Stimulated activated CD4-positive, alpha-beta T cell treated with anti-CD3 and anti-CD28 coated beads, Interleukin-15, amount 100 ng/mL, for 48 hours (primary cell): ENCODE data around the gene BRCA1.
"Not testable (repeated sequence)": the region's sequence is repeated elsewhere in the genome, so short reads cannot be mapped to it uniquely, and the experiment has no call there.

ENCODE experiments used
- DNase-seq, 2 donors: peaks; one replicate each; pipeline ENCODE4 v3.0.0-alpha.2; 2020; ENCODE audit warnings: low read depth in 2 of 2

Gene BRCA1

DNA sequence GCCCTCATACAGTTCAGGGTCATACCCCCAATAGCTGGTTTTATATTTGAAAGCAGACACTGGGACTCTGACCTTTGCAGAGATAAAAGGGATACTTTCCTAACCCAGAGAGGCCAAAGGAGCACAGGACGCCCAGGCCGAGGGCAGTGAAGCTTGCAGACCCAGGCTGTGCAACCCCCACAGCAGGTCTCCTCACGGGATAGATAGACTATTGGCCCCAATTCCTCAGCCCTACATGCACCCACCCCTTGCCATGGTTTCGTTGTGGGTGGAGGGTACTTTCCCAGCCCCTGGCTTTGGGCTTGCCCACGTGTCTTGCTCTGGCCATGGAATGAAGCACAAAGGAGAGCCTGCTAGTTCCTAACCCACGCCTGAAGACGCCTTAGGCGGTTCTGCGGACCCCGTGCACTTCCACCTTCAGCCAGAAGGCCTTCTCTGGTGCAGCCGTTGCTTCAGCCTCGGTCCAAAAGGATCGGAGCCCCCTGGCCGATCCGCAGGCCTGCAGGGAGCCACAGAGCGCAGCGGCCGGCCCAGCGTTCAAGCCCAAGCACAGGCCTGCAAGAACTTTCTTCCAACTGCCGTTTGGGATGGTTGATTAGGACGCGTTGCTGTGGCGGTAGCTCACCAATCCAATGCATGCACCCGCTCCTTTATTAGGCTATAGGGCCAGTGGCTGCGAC is 9.8 kb upstream of the BRCA1 start:
- DNase-seq: no peak

DNA sequence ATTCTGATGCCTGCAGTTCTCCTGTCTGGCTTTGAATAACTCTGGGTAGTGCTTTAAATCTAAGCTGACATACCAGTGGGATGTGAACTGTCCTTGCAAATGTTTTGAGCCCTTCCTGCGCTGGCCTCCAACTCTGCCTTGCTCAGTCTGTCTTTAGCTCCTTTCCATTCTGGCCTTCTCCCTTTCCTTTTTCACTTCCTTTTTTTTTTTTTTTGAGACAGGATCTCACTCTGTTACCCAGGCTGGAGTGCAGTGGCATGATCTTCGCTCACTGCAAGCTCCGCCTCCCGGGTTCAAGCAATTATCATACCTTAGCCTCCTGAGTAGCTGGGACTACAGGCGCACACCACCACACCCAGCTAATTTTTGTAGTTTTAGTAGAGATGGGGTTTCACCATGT is 8.3 kb upstream of the BRCA1 start:
- not testable (repeated sequence) for DNase-seq

DNA sequence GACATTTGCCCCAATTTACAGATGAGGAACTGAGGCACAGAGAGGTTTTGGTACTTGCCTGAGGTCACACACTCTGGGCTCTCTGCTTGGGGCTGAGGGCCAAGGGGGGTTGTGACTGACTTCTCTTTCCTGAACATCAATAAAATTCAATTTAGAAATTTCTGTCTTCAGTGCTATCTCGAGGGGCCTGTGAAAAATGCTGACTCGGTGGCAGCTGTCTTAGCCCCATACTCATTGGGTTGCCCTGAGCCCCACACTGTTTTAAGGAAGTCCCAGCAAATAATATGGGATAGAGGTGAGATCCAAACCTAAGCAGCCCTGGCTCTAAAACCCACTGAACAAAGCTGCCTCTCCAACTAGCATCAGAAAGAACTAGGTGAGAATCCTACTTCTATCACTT is 7.0 kb upstream of the BRCA1 start:
- no peak for DNase-seq

DNA sequence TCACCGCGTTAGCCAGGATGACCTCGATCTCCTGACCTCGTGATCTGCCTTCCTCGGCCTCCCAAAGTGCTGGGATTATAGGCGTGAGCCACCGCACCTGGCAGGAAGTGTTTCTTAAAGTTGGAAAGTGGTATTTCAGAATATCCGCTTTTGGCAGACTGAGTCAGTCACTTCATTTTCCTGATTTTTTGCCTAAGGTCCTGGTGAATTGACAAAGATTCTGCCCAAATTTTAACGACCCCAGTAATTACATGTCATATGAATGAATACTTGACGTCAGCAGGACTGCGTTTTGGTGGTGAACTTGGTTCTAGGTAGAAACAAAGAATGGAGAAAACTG is 4.5 kb upstream of the BRCA1 start:
- DNase-seq: no peak

DNA sequence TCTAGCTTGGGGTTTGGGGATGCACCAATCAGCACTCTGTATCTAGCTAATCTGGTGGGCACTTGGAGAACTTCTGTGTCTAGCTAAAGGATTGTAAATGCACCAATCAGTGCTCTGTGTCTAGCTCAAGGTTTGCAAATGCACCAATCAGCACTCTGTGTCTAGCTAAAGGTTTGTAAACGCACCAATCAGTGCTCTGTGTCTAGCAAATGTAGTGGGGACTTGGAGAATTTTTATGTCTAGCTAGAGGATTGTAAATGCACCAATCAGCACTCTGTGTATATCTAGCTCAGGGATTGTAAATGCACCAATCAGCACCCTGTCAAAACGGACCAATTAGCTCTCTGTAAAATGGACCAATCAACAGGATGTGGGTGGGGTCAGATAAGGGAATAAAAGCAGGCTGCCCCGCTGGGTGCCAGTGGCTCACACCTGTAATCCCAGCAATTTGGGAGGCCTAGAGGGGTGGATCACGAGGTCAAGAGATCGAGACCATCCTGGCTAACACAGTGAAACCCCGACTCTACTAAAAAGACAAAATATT is 2.2 kb upstream of the BRCA1 start:
- not testable (repeated sequence) for DNase-seq

DNA sequence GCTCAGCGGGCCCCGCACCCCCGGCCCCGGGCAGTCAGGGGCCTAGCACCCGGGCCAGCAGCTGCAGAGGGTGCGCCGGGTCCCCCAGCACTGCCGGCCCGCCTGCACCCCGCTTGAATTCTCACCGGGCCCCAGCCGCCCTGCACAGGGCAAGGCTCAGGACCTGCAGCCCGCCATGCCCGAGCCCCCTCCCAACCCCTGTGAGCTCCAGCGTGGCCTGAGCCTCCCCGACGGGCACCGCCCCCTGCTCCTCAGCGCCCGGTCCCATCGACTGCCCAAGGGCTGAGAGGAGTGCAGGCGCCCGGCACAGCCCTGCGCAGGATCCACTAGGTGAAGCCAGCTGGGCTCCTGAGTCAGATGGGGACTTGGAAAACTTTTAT is 1.7 kb upstream of the BRCA1 start:
- no peak for DNase-seq

DNA sequence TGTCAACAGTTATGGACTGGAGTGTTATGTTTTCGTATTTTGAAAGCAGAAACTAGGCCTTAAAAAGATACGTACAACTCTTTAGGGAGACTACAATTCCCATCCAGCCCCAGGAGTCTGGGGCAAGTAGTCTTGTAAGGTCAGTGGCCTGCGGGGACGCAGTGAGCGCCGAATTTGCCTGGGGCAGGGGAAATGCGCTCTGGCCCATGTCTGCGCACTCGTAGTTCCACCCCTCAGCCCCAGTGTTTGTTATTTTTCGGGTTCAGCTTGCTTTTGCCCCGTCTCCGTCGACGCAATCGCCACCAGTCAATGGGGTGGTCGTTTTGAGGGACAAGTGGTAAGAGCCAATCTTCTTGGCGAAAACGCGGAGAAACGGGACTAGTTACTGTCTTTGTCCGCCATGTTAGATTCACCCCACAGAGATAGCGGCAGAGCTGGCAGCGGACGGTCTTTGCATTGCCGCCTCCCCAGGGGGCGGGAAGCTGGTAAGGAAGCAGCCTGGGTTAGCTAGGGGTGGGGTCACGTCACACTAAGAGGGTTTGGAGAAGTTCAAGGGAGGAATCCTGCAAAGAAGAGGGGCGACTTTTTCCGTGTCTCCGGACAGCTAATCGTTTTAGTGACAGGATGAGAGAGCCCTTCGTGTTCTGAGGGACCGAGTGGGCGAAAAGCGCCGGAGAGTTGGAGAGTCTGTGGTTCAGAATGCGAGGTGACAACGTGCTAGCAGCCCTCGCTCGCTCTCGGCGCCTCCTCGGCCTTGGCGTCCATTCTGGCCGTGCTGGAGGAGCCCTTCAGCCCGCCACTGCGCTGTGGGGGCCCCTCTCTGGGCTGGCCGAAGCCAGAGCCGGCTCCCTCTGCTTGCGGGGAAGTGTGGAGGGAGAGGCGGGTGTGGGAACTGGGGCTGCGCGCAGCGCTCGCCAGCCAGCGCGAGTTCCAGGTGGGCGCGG is 1.1 kb upstream of the BRCA1 start:
- no peak for DNase-seq

DNA sequence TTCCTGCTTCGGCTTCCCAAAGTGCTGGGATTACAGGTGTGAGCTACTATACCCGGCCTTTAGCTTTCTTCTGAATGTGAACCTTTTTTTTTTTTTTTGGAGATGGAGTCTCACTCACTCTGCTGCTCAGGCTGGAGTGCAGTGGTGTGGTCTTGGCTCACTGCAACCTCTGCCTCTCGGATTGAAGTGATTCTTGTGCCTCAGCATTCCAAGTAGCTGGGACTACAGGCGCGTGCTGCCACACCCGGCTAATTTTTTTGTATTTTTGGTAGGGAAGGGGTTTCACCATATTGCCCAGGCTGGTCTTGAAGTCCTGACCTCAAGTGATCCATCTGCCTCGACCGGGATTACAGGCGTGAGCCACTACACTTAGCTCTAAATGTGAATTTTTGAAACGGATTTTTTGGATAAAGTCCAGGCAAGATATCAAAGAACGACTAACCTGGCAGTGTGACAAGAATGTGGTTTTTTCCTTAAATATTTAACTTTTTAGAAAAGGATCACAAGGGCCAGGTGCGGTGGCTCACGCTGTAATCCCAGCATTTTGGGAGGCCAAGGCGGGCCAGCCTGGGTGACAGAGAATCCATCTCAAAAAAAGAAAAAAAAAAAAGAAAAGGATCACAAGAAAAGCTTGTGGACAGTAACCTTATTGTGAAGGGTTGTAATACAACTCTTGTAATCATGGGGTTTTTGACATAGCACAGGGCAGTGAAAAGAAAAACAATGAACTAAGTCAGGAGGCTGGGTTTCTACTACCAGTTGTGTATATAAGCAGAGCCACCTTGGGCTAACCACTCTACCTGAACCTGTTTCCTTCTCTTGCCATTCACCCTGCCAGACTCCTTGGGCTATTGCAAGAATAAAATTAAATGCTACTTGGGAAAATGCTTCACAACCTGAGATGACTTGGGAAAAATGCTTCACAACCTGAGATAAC is 6.2 kb downstream of the BRCA1 start:
- DNase-seq: no peak

DNA sequence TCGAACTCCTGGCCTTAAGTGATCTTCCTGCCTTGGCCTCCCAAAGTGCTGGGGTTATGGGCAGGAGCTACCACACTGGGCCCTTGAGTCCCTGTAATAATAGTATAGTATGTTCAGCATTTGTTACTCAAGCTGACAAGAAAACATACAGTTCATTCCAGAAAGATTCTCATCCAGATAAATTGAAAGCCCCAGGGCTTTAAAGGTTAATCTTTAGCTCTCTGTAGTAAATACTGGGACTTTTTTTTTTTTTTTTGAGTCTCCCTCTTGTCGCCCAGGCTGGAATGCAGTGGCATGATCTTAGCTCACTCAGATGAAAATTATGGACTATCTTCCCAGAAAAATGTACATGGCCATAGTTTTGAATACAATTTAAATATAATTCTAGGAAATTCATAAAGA is 11.0 kb downstream of the BRCA1 start:
- DNase-seq: no peak

DNA sequence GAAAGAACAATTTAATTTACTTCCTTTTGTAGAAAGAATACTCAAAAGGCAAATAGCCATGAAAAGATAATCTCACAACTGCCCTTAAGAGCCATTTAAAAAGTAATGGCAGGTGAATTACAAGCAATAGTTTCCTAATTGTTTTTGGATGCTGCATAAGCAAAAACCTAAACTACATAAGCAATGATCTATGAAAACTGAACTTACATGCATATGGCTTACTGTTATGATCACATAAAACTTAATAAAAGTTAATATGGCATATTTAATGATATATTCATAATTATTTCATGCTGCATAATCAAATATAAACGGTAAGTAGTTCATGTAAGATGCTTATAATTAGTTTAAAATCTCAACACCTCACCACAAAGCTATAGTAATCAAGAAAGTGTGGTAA is 18.6 kb downstream of the BRCA1 start:
- no peak for DNase-seq

DNA sequence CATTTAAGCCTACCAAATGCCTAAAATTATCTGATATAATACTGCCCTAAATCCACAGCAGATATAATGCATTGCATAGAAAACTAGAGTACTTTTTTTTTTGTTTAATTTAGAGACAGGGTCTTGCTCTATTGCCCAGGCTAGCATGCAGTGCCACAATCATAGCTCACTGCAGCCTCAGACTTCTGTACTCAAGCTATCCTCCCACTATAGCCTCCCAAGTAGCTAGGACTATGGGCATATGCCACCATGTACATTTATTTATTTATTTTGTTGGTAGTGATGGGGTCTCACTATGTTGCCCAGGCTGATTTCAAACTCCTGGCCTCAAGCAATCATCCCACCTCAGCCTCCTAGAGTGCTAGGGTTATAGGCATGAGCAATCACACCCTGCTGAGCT is 20.0 kb downstream of the BRCA1 start:
- no peak for DNase-seq

DNA sequence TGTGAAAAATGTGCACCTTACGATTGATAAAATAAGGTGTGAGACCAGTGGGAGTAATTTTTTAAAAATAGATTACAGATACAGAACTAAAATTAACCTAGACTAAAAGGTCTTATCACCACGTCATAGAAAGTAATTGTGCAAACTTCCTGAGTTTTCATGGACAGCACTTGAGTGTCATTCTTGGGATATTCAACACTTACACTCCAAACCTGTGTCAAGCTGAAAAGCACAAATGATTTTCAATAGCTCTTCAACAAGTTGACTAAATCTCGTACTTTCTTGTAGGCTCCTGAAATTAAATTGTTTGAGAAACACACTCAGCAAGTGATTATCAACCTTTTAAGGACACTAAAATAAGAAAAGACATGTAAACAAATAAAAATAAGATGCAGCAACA is 20.5 kb downstream of the BRCA1 start:
- no peak for DNase-seq

DNA sequence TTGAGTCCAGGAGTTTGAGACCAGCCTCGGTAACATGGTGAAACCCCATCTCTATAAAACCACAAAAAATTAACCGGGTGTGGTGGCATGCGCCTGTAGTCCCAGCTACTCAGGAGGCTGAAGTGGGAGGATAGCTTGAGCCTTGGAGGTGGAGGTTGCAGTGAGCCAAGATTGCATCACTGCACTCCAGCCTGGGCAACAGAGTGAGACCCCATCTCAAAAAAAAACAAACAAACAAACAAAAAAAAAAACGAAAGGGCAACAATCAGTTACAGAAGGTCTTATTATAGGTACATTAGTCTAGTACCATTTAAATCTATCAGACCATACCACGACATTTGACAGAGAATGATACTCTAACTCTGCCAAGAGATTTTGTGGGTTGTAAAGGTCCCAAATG is 29.8 kb downstream of the BRCA1 start:
- DNase-seq: not testable (repeated sequence)

DNA sequence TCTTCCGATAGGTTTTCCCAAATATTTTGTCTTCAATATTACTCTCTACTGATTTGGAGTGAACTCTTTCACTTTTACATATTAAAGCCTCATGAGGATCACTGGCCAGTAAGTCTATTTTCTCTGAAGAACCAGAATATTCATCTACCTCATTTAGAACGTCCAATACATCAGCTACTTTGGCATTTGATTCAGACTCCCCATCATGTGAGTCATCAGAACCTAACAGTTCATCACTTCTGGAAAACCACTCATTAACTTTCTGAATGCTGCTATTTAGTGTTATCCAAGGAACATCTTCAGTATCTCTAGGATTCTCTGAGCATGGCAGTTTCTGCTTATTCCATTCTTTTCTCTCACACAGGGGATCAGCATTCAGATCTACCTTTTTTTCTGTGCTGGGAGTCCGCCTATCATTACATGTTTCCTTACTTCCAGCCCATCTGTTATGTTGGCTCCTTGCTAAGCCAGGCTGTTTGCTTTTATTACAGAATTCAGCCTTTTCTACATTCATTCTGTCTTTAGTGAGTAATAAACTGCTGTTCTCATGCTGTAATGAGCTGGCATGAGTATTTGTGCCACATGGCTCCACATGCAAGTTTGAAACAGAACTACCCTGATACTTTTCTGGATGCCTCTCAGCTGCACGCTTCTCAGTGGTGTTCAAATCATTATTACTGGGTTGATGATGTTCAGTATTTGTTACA is 30.9 kb downstream of the BRCA1 start:
- DNase-seq: no peak

DNA sequence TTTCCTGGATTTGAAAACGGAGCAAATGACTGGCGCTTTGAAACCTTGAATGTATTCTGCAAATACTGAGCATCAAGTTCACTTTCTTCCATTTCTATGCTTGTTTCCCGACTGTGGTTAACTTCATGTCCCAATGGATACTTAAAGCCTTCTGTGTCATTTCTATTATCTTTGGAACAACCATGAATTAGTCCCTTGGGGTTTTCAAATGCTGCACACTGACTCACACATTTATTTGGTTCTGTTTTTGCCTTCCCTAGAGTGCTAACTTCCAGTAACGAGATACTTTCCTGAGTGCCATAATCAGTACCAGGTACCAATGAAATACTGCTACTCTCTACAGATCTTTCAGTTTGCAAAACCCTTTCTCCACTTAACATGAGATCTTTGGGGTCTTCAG is 32.3 kb downstream of the BRCA1 start:
- DNase-seq: no peak

DNA sequence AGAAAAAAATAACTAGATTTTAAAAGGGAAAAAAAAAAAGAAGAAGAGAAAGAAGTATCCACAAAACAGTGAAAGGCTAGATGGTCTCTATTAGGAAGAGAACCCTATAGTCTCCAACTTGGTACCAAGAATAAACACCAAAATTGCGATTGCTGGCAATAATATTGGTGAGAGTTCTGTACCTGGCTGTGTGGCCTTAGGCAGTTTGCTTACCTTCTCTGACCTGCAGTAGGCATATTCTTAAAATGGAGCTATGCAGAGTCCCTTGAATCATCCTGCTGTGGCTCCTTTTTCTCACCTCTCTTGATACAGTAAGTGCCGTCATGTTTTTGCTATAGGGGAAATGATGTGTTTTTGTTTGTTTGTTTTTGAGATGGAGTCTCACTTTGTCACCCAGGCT is 35.1 kb downstream of the BRCA1 start:
- DNase-seq: no peak

DNA sequence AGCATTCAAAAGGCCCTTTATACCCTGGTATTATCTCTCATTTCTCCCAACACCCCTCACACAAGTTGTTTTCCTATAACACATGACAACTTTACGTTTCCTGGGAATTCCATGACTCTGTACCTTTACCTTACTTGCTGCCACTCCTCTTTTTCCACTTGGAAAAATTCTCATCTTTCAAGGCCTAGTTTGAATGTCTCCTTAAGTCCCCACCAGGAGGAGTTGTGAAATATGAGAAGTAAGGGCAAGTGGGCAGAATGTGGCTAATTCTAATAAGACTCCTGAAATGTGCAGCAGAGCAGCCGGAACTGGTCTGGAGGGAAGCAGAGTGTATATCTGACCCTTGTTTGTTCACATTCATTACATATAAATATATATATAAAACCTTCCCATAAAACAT is 39.7 kb downstream of the BRCA1 start:
- no peak for DNase-seq

DNA sequence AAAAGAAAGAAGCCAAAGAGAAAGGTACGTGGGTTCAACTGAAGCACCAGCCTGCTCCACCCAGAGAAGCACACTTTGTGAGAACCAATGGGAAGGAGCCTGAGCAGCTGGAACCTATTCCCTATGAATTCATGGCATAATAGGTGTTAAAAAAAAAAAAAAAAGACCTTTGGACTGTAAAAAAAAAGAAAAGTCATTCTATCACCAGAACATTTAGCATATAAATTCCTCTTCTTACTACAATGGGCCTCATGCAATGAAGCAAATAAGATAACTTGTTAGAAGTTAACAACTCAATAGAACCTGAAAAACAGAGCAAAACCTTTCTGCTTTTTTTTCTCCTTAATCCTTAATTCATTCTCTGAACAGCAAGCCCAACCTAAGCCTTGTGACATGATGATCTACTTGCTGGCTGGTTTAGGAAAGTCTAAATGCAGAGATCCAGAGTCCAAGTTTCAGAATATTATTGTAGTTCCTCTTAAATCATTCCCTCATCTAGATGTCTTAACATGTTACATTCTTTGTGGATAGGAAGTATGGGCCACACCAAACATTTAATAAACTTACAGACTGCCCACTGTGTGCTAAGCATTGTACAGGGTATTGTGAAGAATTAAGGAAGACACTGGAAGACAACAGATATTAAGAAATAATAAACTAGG is 45.4 kb downstream of the BRCA1 start:
- no peak for DNase-seq

DNA sequence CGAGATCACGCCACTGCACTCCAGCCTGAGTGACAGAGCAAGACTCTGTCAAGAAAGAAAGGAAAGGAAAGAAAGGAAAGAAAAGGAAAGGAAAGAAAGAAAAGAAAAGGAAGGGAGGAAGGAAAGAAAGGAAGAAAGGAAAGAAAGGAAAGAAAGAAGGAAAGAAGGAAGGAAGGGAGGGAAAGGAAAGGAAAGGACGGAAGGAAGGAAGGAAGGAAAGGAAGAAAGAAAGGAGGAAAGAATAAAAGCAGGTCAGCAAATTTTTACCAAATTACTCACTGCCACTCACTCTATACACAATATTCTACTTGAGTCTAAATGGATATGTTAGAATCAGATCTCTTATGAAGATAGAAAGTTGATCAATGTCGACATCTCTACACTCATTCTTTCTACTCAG is 50.3 kb downstream of the BRCA1 start:
- no peak for DNase-seq

DNA sequence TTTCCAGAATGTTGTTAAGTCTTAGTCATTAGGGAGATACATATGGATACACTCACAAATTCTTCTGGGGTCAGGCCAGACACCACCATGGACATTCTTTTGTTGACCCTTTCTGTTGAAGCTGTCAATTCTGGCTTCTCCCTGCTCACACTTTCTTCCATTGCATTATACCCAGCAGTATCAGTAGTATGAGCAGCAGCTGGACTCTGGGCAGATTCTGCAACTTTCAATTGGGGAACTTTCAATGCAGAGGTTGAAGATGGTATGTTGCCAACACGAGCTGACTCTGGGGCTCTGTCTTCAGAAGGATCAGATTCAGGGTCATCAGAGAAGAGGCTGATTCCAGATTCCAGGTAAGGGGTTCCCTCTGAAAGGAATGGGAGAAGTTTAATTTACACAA is 54.3 kb downstream of the BRCA1 start:
- DNase-seq: no peak

DNA sequence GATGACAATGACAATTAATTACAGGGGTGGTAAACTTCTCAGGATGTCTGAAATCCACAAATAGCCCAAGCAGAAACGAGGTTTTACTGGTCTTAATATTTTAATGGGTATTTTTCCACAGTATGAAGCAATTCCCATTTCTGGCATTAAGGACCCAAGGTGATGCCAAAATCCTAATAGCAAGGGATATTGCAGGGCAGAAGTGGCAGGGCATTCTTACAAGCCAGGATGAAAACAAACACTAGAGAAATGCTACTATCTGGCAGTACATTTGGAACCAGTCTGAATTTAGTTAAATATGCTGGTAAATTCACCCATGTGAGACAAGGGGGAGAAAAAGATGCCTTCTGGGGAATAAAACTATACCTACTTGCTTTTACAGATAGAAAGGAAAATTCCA is 54.9 kb downstream of the BRCA1 start:
- DNase-seq: no peak
